Measurements from ENCODE around the gene CTSZ.
"Not testable (repeated sequence)": the region's sequence is repeated elsewhere in the genome, so short reads cannot be mapped to it uniquely, and the experiment has no call there.

CTSZ gene

DNA sequence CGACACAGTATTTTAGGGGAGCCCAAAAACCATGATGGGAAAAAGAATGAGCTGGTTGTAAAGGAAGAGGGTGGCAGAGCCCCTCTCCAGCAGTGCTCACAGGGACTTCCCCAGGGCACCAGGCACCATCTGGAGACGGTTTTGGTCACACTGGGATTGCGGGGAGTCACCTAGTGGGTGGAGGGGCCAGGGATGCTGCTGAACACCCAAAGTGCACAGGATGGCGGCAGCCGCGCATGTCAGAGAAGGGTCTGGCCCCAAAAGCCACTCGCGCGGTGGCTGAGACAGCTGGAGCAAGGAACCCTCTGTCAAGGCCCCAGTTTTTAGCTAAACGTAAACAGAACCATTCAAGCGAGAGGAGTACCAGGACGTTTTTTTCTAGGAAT lies 10.8 kb downstream of the CTSZ start:
- no peak for DNase-seq (ENCODE audit: low spot score)

GRCh38 chr20:58995461-58996225 lies 11.4 kb downstream of the CTSZ start:
- DNase-seq (ENCODE audit: low spot score), result peak; percentile 44

GRCh38 chr20:58994390-58995159 lies 12.5 kb downstream of the CTSZ start:
- DNase-seq (ENCODE audit: low spot score), result no peak

DNA sequence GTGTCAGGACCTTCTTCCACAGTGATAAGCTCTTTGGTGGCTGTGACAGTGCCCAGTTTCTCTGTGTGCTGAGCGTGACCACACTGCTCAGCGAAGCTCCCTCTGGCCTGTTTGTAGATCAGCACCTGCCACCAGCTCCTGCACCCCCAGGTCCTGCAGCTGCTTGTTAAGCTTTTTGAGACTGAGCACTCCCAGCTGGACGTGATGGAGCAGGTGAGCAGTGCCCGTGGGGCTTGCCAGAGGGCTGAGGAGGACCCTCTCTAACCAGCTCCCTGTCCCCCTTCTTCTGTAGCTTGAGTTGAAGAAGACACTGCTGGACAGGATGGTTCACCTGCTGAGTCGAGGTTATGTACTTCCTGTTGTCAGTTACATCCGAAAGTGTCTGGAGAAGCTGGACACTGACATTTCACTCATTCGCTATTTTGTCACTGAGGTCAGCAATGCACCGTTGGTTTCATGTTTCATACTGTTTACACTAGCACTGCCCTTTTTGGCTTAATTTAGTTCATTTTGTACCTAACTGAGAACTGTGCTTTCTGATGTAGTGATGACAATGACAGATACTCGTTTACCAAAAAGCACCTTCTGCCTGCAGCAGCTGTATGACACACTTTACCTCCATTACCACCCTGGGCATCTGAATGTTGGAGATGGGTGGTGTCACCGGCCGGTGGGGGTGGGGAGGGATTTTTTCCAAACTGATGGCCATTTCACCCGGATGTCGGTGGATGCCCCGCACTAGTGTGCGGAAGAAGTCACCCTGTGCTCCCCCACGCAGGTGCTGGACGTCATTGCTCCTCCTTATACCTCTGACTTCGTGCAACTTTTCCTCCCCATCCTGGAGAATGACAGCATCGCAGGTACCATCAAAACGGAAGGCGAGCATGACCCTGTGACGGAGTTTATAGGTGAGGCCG lies 13.5 kb downstream of the CTSZ start:
- DNase-seq (ENCODE audit: low spot score), result no peak

GRCh38 chr20:58992911-58993310 lies 14.1 kb downstream of the CTSZ start:
- DNase-seq (ENCODE audit: low spot score), result no peak

DNA sequence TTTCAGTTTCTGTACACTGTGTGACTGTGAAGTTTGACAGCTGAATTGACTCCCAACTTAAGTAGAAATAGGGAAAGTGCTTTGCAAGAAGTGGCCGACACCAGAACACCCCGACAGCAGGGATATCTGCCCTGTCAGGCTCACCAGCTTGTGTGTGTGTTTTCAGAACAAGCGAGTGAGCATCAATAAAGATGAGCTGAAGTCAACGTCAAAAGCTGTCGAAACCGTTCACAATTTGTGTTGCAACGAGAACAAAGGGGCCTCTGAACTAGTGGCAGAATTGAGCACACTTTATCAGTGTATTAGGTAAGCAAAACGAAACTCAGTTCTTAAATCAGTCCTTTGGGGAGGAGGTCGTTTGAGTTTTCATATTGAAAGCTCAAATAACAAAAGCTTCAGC lies 15.3 kb downstream of the CTSZ start:
- DNase-seq (ENCODE audit: low spot score), result no peak

DNA sequence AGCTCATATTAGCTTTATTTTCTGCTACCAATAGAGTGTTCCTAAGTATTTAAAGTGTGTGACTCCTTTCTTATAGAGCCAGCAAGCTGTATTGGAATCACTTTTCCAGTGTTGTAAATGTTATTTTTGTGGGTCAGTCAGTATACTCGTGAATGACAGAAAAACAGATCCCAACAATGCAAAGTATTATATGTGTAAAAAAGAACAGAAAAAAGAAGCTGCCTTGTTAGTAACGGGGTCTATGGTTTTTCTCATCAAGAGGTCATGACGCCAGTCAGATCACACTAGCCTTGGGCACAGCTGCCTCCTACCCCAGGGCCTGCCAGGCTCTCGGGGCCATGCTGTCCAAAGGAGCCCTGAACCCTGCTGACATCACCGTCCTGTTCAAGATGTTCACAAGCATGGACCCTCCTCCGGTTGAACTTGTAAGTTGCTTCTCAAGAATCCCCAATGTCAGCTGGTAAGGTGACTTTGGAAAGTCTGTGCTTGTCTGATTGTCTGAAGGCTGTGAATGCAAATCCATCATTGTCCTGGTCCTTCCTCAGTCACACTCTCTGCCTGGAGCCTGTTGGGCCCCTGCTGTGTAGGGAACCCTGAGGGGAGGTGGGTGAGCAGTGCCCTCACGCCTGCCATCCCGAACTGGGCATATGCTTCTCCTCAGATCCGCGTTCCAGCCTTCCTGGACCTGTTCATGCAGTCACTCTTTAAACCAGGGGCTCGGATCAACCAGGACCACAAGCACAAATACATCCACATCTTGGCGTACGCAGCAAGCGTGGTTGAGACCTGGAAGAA lies 16.2 kb downstream of the CTSZ start:
- no peak for DNase-seq (ENCODE audit: low spot score)

GRCh38 chr20:58989196-58989595 lies 17.9 kb downstream of the CTSZ start:
- DNase-seq (ENCODE audit: low spot score), result no peak

DNA sequence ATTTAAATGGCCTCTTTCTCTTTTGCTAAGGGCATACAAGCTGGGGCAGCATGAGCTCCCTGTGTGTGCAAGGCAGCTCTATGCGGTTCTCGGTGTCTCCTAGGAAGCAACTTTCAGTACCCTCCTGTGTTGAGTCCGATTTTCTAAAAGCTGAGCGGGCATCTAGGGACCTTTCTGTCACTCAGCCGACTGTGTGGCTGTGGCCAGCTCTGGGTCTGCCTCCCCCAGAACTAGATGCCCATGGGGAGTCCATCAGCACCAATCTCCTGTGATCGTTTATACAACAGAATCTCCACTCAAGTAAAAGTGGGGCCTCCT lies 18.5 kb downstream of the CTSZ start:
- DNase-seq (ENCODE audit: low spot score), result no peak

DNA sequence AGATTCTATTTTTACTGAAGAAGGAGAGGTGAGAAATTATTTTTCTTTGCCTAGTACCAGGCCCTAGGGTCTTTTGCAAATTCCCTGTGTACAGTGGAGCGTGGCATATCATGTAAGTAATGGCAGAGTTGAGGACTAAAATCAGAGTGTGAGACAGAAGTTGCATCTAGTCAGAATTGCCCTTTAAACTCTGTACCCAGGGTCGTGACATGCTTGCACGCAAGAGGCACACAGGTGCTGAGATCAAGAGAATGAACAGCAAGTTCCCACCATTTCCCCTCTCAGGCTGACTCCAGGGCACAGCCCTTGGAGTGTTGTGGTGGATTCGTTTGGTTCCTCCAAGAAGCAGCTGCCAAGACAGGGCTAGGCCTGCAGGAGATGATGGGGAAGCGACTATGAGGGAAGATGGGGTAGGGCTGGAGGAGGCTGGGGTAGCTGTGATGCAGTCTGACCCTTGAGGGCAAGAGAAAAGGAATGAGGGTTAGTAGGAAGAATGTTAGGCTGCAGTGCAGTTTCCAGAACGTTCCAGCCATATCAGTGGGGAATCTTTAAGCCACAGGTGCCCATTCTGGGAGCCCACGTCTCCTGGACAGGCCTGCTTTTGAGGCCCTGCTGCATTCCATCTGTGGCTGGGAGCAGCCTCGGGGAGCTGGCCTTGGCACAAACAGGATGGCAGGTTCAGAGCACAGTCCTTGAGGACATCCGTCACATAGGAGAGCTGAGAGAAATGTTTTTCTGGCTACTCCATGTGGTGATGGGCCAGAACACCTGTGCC lies 19.1 kb downstream of the CTSZ start:
- DNase-seq (ENCODE audit: low spot score), result no peak

GRCh38 chr20:58986968-58987517 lies 20.0 kb downstream of the CTSZ start:
- no peak for DNase-seq (ENCODE audit: low spot score)

GRCh38 chr20:58986286-58986967 lies 20.6 kb downstream of the CTSZ start:
- DNase-seq (ENCODE audit: low spot score), result no peak

DNA sequence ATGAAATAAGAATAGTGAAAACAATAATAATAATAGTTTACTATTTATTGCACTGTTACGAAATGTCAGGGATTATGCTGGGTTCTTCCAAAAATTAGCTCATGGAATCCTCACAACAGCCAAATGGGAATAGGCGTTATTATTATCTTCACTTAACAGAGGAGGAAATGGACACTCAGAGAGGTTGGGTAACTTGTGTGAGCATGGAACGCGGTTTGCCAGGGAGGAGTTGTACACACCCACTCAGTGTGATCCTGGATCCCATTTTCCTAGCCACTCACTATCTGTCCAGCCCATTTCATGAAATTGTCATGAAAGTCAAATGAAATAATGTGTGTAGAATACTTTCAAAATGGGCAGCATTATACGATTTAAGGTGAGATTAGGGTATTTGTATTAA lies 21.4 kb downstream of the CTSZ start:
- no peak for DNase-seq (ENCODE audit: low spot score)

DNA sequence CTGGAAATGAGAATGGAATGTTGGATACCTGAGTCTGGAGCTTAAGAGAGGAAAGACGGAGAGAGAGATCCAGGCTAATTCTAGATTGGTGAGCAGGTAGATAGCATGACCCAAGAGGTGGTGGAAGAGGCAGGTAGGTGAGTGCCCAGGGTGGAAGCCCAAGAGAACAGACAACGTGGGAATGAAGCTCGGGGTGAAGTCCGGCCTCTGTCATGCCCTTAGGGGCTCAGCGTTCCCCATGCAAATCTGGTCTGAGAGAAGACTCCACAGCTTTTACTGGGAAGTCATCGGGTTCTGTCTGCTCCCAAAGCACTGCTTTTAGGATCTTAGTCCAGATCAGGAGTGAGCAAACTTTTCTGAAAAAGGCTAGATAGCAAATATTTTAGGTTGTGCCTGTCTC lies 22.4 kb downstream of the CTSZ start:
- DNase-seq (ENCODE audit: low spot score), result no peak

DNA sequence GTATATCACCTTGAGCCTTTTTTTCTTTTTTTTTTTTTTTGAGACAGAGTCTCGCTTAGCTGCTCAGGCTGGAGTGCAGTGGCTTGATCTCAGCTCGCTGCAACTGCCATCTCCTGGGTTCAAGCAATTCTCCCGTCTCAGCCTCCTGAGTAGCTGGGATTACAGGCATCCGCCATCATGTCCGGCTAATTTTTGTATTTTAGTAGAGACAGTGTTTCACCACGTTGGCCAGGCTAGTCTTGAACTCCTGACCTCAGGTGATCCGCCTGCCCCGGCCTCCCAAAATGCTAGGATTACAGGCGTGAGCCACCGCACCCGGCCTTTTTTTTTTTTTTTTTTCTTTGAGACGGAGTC lies 24.0 kb downstream of the CTSZ start:
- not testable (repeated sequence) for DNase-seq (ENCODE audit: low spot score)

- DNase-seq (ENCODE audit: low spot score), result no peak
These were observed 24.5 kb downstream of the CTSZ start for GRCh38 chr20:58982406-58983114.

- peak; percentile 45 for DNase-seq (ENCODE audit: low spot score)
These were observed 25.3 kb downstream of the CTSZ start for GRCh38 chr20:58981628-58982364.

DNA sequence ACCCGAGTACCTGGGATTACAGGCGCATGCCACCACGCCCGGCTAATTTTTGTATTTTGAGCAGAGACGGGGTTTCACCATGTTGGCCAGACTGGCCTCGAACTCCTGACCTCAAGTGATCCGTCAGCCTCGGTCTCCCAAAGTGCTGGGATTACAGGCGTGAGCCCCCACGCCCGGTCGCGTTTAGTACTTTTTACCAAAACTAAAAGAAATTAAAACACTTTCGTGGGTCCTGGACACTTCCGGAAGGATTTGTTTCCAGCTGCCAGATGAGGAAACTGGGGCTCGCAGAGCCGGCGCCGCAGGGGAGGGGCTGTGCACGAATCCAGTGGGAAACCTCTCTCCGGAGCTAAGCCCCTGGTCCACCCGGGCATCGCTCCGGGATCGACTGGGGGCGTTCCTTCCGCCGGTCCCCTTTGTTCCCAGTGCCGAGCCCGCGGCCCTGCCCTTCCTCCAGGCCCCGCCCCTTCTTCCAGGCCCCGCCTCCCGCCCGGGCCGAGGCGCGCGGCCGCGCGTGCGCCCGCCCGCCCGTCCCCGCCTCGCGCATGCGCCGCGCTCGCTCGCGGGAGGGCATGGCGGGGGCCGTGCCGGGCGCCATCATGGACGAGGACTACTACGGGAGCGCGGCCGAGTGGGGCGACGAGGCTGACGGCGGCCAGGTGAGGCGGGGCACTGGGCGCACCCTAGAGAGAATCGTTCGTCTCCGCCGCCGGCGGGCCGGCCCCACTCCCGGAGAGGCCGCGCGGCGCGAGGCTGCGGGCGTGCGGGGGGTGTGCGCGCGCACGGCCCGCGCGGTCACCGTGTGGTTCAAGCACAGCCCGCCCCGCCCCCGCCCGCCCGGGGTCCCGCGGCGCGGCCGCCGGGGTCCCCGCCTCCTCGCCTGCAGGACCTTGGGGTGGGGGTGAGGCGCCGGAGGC lies 26.1 kb downstream of the CTSZ start, which contains the start of gene NELFCD:
TSS of gene NELFCD (plus strand) at position 546 of the 917 bp plus-strand sequence. CDS start at position 600, 54 bp downstream.
- peak; percentile 93 for DNase-seq (ENCODE audit: low spot score)

Measured in SW480 (cell line).